ENCODE results near the gene GTPBP2.
"Not testable (repeated sequence)": the region's sequence is repeated elsewhere in the genome, so short reads cannot be mapped to it uniquely, and the experiment has no call there.

The GTPBP2 gene

GRCh38 chr6:43658161-43658560, 29.1 kb upstream of the GTPBP2 start:
- no peak for DNase-seq (ENCODE audit: low read depth in 4 of 4, low spot score in 1 of 4)

GRCh38 chr6:43657221-43657802, 28.2 kb upstream of the GTPBP2 start:
- DNase-seq (ENCODE audit: low read depth in 4 of 4, low spot score in 1 of 4) = no peak

- DNase-seq (ENCODE audit: low read depth in 4 of 4, low spot score in 1 of 4) = not testable (repeated sequence)
Measured at GRCh38 chr6:43652822-43653221, 23.8 kb upstream of the GTPBP2 start.

- DNase-seq (ENCODE audit: low read depth in 4 of 4, low spot score in 1 of 4) = no peak
Measured at GRCh38 chr6:43648248-43648647, 19.2 kb upstream of the GTPBP2 start.

GRCh38 chr6:43647613-43648012, 18.5 kb upstream of the GTPBP2 start:
- DNase-seq (ENCODE audit: low read depth in 4 of 4, low spot score in 1 of 4) = no peak

- no peak for DNase-seq (ENCODE audit: low read depth in 4 of 4, low spot score in 1 of 4)
Measured at GRCh38 chr6:43645613-43645964, 16.5 kb upstream of the GTPBP2 start.

- DNase-seq (ENCODE audit: low read depth in 4 of 4, low spot score in 1 of 4) = peak in 3 of 4 experiments; percentile 27 to 67 (median 52)
Measured at GRCh38 chr6:43644940-43645612, 16.0 kb upstream of the GTPBP2 start, which contains the start of gene RSPH9. RSPH9 (plus strand) TSS chr6:43645036; CDS start chr6:43645099, 63 bp downstream.

- DNase-seq (ENCODE audit: low read depth in 4 of 4, low spot score in 1 of 4) = no peak
Measured at GRCh38 chr6:43639984-43640800, 11.1 kb upstream of the GTPBP2 start.

GRCh38 chr6:43636308-43636659, 7.2 kb upstream of the GTPBP2 start:
- no peak for DNase-seq (ENCODE audit: low read depth in 4 of 4, low spot score in 1 of 4)

GRCh38 chr6:43635387-43636307, 6.6 kb upstream of the GTPBP2 start, which contains the start of gene MAD2L1BP:
MAD2L1BP (plus strand) TSS chr6:43635840; CDS start chr6:43635876, 36 bp downstream.
- DNase-seq (ENCODE audit: low read depth in 4 of 4, low spot score in 1 of 4) = peak; percentile 66 to 80 (median 76)

GRCh38 chr6:43634702-43635303, 5.7 kb upstream of the GTPBP2 start:
- DNase-seq (ENCODE audit: low read depth in 4 of 4, low spot score in 1 of 4) = no peak

GRCh38 chr6:43633002-43633401, 3.9 kb upstream of the GTPBP2 start:
- DNase-seq (ENCODE audit: low read depth in 4 of 4, low spot score in 1 of 4) = not testable (repeated sequence)

GRCh38 chr6:43630980-43631619, 2.0 kb upstream of the GTPBP2 start:
- no peak for DNase-seq (ENCODE audit: low read depth in 4 of 4, low spot score in 1 of 4)

- peak; percentile 61 to 88 (median 72) for DNase-seq (ENCODE audit: low read depth in 4 of 4, low spot score in 1 of 4)
Measured at GRCh38 chr6:43629505-43630300, 639 bp upstream of the GTPBP2 start.

GRCh38 chr6:43628393-43629103, 516 bp downstream of the GTPBP2 start:
- peak in 1 of 4 experiments; percentile 30 for DNase-seq (ENCODE audit: low read depth in 4 of 4, low spot score in 1 of 4)

GRCh38 chr6:43627008-43627825, 1.8 kb downstream of the GTPBP2 start:
- no peak for DNase-seq (ENCODE audit: low read depth in 4 of 4, low spot score in 1 of 4)

- DNase-seq (ENCODE audit: low read depth in 4 of 4, low spot score in 1 of 4) = no peak
Measured at GRCh38 chr6:43625393-43625992, 3.6 kb downstream of the GTPBP2 start.
